AG10803 (cell line): ENCODE results near the gene PRUNE2.
A peak's percentile ranks its signal among the peaks of the same experiment; 100 is the strongest.

Experiments used
- DNase-seq: peaks from one replicate; pipeline ENCODE4 v3.0.0; 2010; ENCODE audit warnings: low read depth
- H3K4me3 ChIP-seq: 2 replicates; pipeline ENCODE4 v1.5.1; 2011; ENCODE audit warnings: mild to moderate bottlenecking, low read length, control low read depth
- CTCF ChIP-seq: conservative IDR thresholded peaks from 2 replicates; pipeline ENCODE4 v1.5.1; 2011; ENCODE audit warnings: mild to moderate bottlenecking, low read length, control low read depth, inconsistent platforms

PRUNE2 gene

GRCh38 chr9:76644171-76644570 lies 261.7 kb downstream of the PRUNE2 start:
- DNase-seq: no peak
- TF ChIP-seq CTCF: no peak
- no peak overlapping the region for H3K4me3 ChIP-seq

GRCh38 chr9:76643399-76644117 lies 262.4 kb downstream of the PRUNE2 start:
- no peak for DNase-seq
- no peak overlapping the region for H3K4me3 ChIP-seq
- no peak for TF ChIP-seq CTCF

GRCh38 chr9:76642701-76643209 lies 263.2 kb downstream of the PRUNE2 start:
- TF ChIP-seq CTCF: no peak

GRCh38 chr9:76642074-76642473 lies 263.8 kb downstream of the PRUNE2 start:
- no peak overlapping the region for H3K4me3 ChIP-seq
- DNase-seq: no peak
- no peak for TF ChIP-seq CTCF

More at GRCh38 chr9:76642701-76643209, 263.2 kb downstream of the PRUNE2 start:
- H3K4me3 ChIP-seq: no peak overlapping the region
- DNase-seq: no peak

- no peak overlapping the region for H3K4me3 ChIP-seq
- no peak for DNase-seq
- no peak for TF ChIP-seq CTCF
These were observed 267.9 kb downstream of the PRUNE2 start for GRCh38 chr9:76638001-76638400.

GRCh38 chr9:76637416-76637815 lies 268.5 kb downstream of the PRUNE2 start:
- DNase-seq: no peak
- TF ChIP-seq CTCF: no peak
- H3K4me3 ChIP-seq: no peak overlapping the region

GRCh38 chr9:76634356-76635054 lies 271.4 kb downstream of the PRUNE2 start:
- no peak overlapping the region for H3K4me3 ChIP-seq
- peak; percentile 64 for DNase-seq
- TF ChIP-seq CTCF: no peak
